AG09309 (cell line): Measurements from ENCODE around the gene LAGE3.

Source experiments
- DNase-seq: peaks from one replicate; pipeline ENCODE4 v3.0.0-alpha.2; 2010; ENCODE audit warnings: low read depth
- H3K4me3 ChIP-seq: 2 replicates; pipeline ENCODE4 v1.5.1; 2011; ENCODE audit warnings: mild to moderate bottlenecking, low read depth, low read length, moderate library complexity; ENCODE audit not compliant: control insufficient read depth
- TF ChIP-seq, protein P1 (sequence below): IDR thresholded peaks from 2 replicates; pipeline ENCODE4 v1.5.1; 2011; ENCODE audit warnings: mild to moderate bottlenecking, low read depth, low read length, inconsistent platforms; ENCODE audit not compliant: insufficient read depth, control insufficient read depth; ENCODE audit errors: missing control alignments

The LAGE3 gene, protein sequence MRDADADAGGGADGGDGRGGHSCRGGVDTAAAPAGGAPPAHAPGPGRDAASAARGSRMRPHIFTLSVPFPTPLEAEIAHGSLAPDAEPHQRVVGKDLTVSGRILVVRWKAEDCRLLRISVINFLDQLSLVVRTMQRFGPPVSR

DNA sequence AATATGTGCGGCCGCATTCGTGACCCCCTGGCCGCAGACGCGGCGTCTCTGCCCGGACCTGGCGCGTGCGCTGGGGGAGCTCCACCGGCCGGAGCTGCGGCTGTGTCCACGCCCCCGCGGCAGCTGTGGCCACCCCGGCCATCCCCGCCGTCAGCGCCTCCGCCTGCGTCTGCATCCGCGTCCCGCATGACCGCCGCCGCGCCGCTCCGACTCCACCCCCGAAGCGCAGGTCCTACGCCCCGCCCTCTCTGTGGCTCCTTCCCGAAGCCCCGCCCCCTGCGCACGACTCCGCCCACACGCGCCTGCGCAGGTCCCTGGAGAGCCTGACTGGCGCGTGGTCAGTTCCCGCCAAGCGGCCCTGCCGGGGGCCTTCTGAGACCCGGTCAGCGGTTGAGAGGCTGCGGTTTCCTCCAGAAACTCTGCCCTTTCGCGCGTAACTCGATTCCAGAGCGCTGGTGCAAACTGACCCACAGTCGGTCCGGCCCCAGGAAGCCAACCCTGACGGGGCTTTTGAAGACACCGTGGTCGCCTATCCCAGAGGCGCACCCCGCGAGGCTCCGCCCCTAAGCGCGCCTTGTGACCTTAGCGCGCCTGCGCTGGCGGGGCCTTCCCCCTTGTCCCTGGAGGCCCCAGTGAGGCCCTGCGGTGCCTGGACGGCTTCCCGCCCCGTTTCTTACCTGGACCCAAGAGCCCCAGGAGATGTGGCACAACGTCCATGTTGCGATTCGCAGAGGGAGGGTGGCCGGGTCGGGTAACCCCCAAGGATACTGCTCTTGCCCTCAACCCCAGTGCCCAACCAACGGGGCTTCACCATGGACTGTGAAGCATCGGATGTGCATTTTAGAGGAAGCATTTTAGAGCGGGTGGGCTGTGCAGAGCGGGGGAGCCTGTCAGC lies at the start of gene LAGE3:
Gene LAGE3, minus strand, starts transcription at position 554 of the 895 bp plus-strand sequence. Its CDS starts 366 bp downstream, at position 188.
- peak; percentile 40 for DNase-seq
- TF ChIP-seq, protein P1, sequence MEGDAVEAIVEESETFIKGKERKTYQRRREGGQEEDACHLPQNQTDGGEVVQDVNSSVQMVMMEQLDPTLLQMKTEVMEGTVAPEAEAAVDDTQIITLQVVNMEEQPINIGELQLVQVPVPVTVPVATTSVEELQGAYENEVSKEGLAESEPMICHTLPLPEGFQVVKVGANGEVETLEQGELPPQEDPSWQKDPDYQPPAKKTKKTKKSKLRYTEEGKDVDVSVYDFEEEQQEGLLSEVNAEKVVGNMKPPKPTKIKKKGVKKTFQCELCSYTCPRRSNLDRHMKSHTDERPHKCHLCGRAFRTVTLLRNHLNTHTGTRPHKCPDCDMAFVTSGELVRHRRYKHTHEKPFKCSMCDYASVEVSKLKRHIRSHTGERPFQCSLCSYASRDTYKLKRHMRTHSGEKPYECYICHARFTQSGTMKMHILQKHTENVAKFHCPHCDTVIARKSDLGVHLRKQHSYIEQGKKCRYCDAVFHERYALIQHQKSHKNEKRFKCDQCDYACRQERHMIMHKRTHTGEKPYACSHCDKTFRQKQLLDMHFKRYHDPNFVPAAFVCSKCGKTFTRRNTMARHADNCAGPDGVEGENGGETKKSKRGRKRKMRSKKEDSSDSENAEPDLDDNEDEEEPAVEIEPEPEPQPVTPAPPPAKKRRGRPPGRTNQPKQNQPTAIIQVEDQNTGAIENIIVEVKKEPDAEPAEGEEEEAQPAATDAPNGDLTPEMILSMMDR, result no peak
- H3K4me3 ChIP-seq, result peak within 1 kb of the TSS; percentile 38

DNA sequence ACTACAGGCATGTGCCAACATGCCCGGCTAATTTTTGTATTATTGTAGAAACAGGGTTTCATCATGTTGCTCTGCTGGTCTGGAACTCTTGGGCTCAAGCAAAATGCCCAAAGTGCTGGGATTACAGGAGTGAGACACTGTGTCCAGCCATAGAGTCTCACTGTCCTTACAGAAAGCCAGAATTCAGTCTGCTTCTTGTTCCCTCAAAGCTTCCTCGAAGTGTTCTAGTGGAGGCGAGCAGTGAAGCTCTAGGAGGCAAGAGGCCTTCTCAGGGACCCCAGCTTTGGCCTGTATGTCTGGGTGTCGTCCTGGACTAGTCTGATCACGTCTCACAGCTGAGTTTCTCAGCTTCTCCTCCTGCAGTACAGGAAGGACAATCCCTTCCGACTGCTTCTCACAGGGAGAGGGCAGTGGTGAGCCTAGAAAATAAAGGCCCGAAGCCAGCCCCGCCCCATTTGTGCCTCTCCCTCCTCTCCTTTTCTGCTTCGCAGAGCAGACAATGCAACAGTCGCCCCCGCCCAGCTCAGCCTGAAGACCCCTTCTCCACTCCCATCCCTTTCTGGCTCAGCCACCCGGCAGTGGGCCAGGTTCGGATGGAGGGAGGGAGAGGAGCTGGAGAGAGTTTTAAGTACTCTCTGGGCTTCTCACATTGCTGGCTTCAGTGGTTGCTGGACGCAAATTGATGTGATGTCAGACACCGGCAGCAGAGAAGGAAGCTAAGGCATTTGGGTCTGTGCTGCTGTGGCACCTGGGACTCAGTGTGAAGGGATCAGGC lies 48.0 kb upstream of the LAGE3 start:
- peak; percentile 24 for DNase-seq
- peak overlapping the region; percentile 35 for H3K4me3 ChIP-seq
- TF ChIP-seq, protein P1, result peak; percentile 62

DNA sequence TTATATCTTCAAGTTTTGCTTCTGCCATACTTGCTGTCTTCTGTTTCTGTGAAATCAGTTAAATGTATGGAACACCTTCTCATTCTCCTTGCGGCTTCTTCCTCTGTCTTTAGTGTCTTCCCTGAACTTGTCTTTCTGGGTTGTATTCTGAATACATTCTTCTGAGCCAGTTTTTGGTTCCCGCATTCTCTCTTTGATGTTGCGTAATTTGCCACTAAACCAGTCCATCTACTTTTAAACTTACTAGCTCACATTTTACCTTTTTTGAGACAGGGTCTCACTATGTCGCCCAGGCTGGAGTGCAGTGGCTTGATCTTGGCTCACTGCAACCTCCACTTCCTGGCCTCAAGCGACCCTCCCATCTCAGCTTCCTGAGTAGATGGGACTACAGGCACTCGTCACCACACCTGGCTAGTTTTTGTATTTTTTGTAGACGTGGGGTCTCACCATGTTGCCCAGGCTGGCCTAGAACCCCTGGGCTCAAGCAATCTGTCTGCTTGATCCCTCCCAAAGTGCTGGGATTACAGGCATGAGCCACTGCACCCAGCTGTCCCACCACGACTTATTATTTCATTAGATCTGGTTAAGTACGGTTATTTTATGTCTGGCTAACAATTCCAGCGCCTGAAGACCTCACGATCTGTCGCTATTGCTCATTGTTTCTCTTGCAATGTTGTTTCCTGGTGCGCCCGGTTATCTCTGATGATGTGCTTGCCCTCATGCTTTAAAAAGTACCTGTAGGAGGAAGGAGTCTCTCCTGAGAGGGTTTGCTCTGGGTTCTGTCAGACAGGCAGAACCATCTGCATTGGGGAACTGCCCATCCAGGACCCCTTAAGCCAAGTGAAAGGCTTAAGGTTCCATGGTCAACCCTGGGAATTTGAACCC lies 46.8 kb upstream of the LAGE3 start:
- TF ChIP-seq, protein P1, result no peak
- no peak for DNase-seq

DNA sequence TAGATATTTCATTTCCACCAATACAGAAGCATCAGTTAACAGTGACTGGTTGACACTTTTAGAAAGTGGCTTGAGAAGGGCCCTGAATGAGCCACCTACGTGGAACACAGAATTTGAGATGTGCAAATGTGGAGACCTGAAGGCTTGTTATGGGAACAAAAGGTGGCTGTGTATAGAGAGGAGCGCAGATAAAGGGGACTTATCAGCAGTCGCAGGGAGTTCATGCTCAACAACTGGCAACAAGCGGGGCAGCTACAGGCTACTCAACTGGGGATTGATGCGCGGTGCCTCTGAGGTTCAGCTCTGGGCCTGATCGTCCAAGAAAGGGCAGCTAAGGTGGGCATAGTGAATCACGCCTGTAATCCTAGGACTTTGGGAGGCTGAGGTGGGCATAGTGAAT lies 40.3 kb upstream of the LAGE3 start:
- TF ChIP-seq, protein P1, result no peak
- no peak overlapping the region for H3K4me3 ChIP-seq
- DNase-seq, result no peak

More for the DNA sequence above, 46.8 kb upstream of the LAGE3 start:
- H3K4me3 ChIP-seq, result no peak overlapping the region

DNA sequence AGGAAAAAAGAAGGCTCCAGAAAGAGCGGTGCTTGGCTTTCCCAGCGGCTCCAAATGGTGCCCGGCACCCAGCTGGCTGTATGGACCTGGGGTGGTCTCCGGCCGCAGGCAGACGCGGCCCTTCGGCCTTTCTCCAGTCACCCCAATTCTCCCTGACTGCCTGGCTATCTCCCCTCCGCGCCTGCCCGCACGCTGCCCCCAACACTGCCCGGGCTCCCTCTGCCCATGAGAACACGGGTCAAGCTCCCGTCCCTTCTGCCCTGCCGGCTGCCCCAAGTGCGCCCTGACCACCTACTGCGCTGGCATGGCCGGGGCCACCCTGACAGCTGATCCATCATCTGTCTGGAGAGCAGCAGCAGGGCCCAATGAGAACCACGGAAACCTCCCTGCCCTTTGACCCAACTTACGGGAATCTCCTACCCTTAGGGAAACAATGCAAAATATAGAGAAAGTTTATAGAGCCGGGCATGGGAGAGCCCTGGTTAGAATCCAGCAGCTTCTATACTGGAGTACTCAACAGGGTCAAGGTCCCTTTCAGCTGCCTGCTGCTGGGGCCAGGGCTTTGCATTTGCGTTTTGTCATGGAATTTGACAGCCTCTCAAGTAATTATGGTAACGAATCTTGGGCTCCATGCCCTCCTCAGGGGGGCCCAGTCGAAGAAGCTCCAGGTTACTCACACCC lies 38.2 kb upstream of the LAGE3 start:
- DNase-seq, result no peak
- TF ChIP-seq, protein P1, result no peak
- peak overlapping the region; percentile 33 for H3K4me3 ChIP-seq

DNA sequence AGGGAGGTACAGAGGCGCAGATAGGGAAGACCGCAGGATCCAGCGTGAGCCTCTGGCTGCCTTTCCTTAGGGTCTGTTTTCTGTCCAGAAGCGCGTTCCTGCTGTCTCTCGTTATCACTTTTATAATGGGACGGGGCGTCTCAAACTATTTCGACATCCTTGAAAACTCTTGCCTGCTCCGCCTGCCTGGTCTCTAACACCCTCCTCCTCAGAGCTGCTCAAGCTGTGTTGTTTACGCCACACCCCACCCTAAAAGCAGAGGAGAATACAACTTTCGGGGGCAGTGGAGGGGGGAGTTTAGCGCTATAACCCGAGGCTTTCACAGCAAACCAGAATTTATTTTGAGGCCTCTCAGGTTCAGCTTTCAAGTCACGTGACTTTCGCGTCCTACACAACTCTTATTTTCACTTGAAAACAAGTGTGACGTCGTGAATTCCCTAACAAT lies 37.6 kb upstream of the LAGE3 start:
- TF ChIP-seq, protein P1, result no peak
- peak overlapping the region; percentile 33 for H3K4me3 ChIP-seq
- DNase-seq, result no peak
